ENCODE data around the gene MYO10. TPM values are rescaled to one million over a fixed set of nuclear protein-coding genes. Genes with fewer than 3 reads are reported as not detected.
A peak's percentile ranks its signal among the peaks of the same experiment; 100 is the strongest.

The MYO10 gene
- total and polyA plus RNA-seq, 2 of the 8 experiments (the other 6 are each of a cell fraction or from before 2014, with no cell fraction given) = 21.5 to 107 TPM

- WGBS, 2 experiments (ENCODE audit: extremely low coverage in 1 of 2, insufficient coverage in 1 of 2, insufficient read length in 1 of 2, insufficient replicate concordance in 2 of 2, low coverage in 1 of 2, low lambda C conversion rate in 2 of 2, missing lambda C conversion rate in 1 of 2) = 87% methylated on average over 15 of the region's 15 CpGs; no CpG with 5 or more reads in 1 of the 2 experiments
- Histone ChIP-seq H3K27me3 (replicated peaks in 1 of 4; ENCODE audit: control insufficient read depth in 3 of 4, extremely low read depth in 1 of 4, insufficient read depth in 3 of 4, low read length in 3 of 4) (no peaks in the 10 kb centered on the region), H4K20me1 (replicated peaks in 1 of 2; ENCODE audit: control insufficient read depth in 1 of 2, insufficient read depth in 2 of 2, low read length in 2 of 2) (no peaks in the 10 kb centered on the region), H2BK15ac (ENCODE audit: low read length) (no peak overlapping the region), H3K79me1 (ENCODE audit: low read depth, low read length) (no peaks in the 10 kb centered on the region), H3K4me2 (ENCODE audit: insufficient read depth in 1 of 2, low read depth in 2 of 2, low read length in 2 of 2) (no peak overlapping the region), H2AFZ (ENCODE audit: low read length) (no peak overlapping the region), H2BK12ac (ENCODE audit: low read depth, low read length) (peak overlapping the region; percentile 95; the same call in 1 of the 2 replicates), H2BK120ac (replicated peaks; ENCODE audit: low read depth, low read length) (no peak overlapping the region), H3K4me3 (ENCODE audit: extremely low read depth in 1 of 4, insufficient read depth in 2 of 4, low read depth in 3 of 4, low read length in 4 of 4) (no peak overlapping the region), H3K4me1 (replicated peaks in 1 of 4; ENCODE audit: control insufficient read depth in 3 of 4, insufficient read depth in 4 of 4, low read length in 3 of 4) (peaks cover 2 to 13% (median 7%) of the 10 kb centered on the region in 4 experiments; a peak in 5 of 7 replicates), H3K27ac (ENCODE audit: low read depth, low read length) (no peak overlapping the region), H3K23ac (ENCODE audit: insufficient read length) (no peak overlapping the region), H2BK5ac (ENCODE audit: low read depth, low read length) (peak overlapping the region; percentile 3; the same call in 1 of the 2 replicates), H3K9me3 (ENCODE audit: insufficient read depth in 2 of 2, low read depth in 1 of 2, low read length in 1 of 2) (no peaks in the 10 kb centered on the region), H2BK20ac (ENCODE audit: low read length) (peak overlapping the region; percentile 62; the same call in 1 of the 2 replicates), H4K8ac (ENCODE audit: extremely low read depth, insufficient read depth, low read length) (no peak overlapping the region), H3K36me3 (ENCODE audit: control insufficient read depth in 2 of 4, insufficient read depth in 4 of 4, low read length in 3 of 4) (no peaks in the 10 kb centered on the region; a peak in 1 of 8 replicates), H3K9ac (replicated peaks in 1 of 4; ENCODE audit: extremely low read depth in 1 of 4, low read depth in 3 of 4, low read length in 3 of 4) (no peak overlapping the region), H3K79me2 (ENCODE audit: control insufficient read depth in 1 of 2, insufficient read depth in 2 of 2, low read length in 2 of 2) (peaks cover 0 to 1% of the 10 kb centered on the region in 2 experiments; a peak in 2 of 4 replicates), H4K5ac (ENCODE audit: insufficient read length, low read depth, low read length) (no peak overlapping the region), H2AK5ac (ENCODE audit: low read depth, low read length) (peak overlapping the region; percentile 29; the same call in 1 of the 2 replicates), H3K56ac (replicated peaks; ENCODE audit: insufficient read length, low read depth, low read length) (no peak overlapping the region), H3K14ac (ENCODE audit: insufficient read length) (no peak overlapping the region), H3K18ac (ENCODE audit: extremely low read depth, low read length) (no peak overlapping the region), H3K23me2 (ENCODE audit: low read depth, low read length) (peaks cover 7% of the 10 kb centered on the region; the same call in 1 of the 2 replicates), H3K4ac (replicated peaks; ENCODE audit: insufficient read length, low read depth, low read length) (no peak overlapping the region), H4K91ac (replicated peaks; ENCODE audit: insufficient read length, low read length) (no peak overlapping the region)
- TF ChIP-seq PHF8 (conservative IDR thresholded peaks at IDR 0.05; ENCODE audit: low read depth, low read length) (no peak), CEBPB (IDR thresholded peaks at IDR 0.05; ENCODE audit: low read depth, low read length) (0 out of 2 replicates have a peak, but pooled peaks have one; percentile 1), SP1 (IDR thresholded peaks at IDR 0.05; ENCODE audit: low read depth, low read length) (no peak), JUND (IDR thresholded peaks at IDR 0.05; ENCODE audit: low read length) (no peak), CHD1 (IDR thresholded peaks at IDR 0.05; ENCODE audit: low read depth, low read length) (no peak), RNF2 (IDR thresholded peaks at IDR 0.05; ENCODE audit: borderline replicate concordance, low read depth, low read length, missing control alignments, poor library complexity, severe bottlenecking) (no peak)
- DNase-seq (ENCODE audit: low read depth in 1 of 2, low spot score in 2 of 2) (no peak), FAIRE-seq (no peak)
- ChIA-PET POLR2A (ENCODE audit: partially characterized antibody) (interaction anchor here (0.7 to 1.2 kb wide), 3 partner anchors 8 to 10 kb away, joined by 3 to 5 read pairs (median 3); no protein-coding TSS in a partner anchor), CTCF (ENCODE audit: partially characterized antibody) (interaction anchor here (0.9 to 1.4 kb wide), 3 partner anchors 20 to 170 kb away, joined by 3 to 5 read pairs (median 5); no protein-coding TSS in a partner anchor)
These were observed 191.8 kb downstream of the MYO10 start for GRCh38 chr5:16744164-16744880.
